Bronchial epithelial cell (primary cell): ENCODE measurements around the gene AWAT1. TPM values are rescaled to one million over a fixed set of nuclear protein-coding genes. Genes with fewer than 3 reads are reported as not detected.

Experiments
- DNase-seq: peaks from one replicate; pipeline ENCODE4 v3.0.0-alpha.2; 2010; ENCODE audit warnings: low read depth
- FAIRE-seq: peaks from 2 replicates; lab custom pipeline; 2011; peaks lifted over from hg19 to GRCh38; lab: Jason Lieb, UNC
- H3K27me3 ChIP-seq: 2 replicates; pipeline ENCODE4 v1.5.1; 2011; ENCODE audit warnings: low read length; ENCODE audit not compliant: control insufficient read depth, insufficient read depth
- H3K36me3 ChIP-seq: 2 replicates; pipeline ENCODE4 v1.5.1; 2011; ENCODE audit warnings: low read length; ENCODE audit not compliant: control insufficient read depth, insufficient read depth
- H3K4me3 ChIP-seq: 2 replicates; pipeline ENCODE4 v1.5.1; 2011; ENCODE audit warnings: mild to moderate bottlenecking, low read depth, low read length, control low read depth
- CTCF ChIP-seq: IDR thresholded peaks from 2 replicates; pipeline ENCODE4 v1.5.1; 2011; ENCODE audit warnings: mild to moderate bottlenecking, moderate library complexity, low read length, control low read depth, inconsistent platforms; ENCODE audit not compliant: insufficient read depth, severe bottlenecking
- total RNA-seq: library from RNA; depleted of rRNA; stranded (reverse); fragments of >200 nt; gene quantifications from 2 replicates; pipeline ENCODE4 v1.2.1, GENCODE V29; 2014

AWAT1 gene
- total RNA-seq, 1 donor from 2014 or later = not detected

- no peak for FAIRE-seq
- no peak for TF ChIP-seq CTCF
- no peak overlapping the region for H3K4me3 ChIP-seq
- no peak for DNase-seq
- no peaks in the 10 kb centered on the region for H3K27me3 ChIP-seq
- no peaks in the 10 kb centered on the region for H3K36me3 ChIP-seq
These were observed 19.6 kb downstream of the AWAT1 start for GRCh38 chrX:70254063-70254400.

DNA sequence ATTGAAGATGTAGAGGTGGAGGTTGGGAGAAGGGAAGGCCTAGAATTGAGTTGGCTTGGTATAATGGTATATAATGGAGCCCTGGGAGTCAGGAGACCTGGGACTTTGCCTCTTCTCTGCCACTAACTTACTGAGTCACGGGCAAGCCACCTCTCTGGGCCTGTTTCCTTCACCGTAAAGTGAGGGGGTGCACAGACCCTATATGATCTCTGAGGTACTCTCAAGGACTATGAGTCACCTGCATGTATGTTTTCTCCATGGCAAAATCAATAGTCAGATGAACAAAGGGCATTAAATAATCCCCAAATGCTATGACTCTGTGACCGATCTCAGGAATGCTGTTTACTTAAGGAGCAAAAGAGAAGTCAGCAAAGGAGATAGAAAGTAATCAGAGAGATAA is 20.5 kb downstream of the AWAT1 start:
- Histone ChIP-seq H3K27me3 (no peaks in the 10 kb centered on the region), H3K4me3 (no peak overlapping the region), H3K36me3 (no peaks in the 10 kb centered on the region)
- no peak for FAIRE-seq
- peak; percentile 8 for DNase-seq
- TF ChIP-seq CTCF = no peak

- TF ChIP-seq CTCF = no peak
- FAIRE-seq = no peak
- no peak overlapping the region for H3K4me3 ChIP-seq
- no peaks in the 10 kb centered on the region for H3K27me3 ChIP-seq
- no peak for DNase-seq
- H3K36me3 ChIP-seq = no peaks in the 10 kb centered on the region
These were observed 21.0 kb downstream of the AWAT1 start for GRCh38 chrX:70255452-70255851.

DNA sequence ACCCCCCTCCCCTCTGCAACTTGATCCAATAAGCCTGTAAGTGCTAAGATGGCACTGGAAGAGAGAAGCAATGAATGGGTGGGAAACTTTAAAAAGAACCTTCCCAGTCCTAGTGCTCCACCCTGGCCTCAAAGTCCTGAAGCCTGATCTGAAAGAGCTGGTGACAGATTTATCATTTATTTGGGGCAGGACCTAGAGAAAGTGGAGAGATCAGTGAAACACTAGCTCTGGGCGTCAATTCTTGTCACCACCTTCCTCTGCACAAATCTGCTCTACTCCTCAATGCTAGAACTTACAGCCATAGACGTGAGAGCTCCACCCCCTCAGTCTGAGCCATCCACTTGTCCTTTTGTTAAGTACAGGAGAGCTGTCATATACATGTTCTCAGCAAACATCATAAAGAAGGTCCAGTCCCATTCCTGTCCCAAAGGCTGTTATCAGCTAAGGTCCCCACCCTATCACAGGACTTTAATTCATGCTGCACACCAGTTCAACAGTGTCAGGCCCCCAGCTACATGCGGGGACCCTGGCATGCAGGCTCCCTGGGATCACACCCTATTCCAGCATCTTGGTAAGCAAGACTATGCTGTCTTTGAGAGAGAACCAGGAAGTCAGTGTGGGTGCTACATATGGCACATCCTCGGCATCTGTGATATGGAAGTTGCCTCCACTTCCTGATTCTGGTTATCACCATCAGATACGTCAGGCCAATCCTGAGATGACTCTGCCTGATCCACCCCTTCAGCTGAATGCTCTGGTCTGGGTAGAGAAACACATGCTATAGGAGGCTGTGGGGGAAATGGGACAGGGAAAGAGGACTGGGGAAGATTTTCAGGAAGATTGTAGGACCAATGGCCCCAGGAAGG is 23.2 kb downstream of the AWAT1 start:
- no peak for TF ChIP-seq CTCF
- Histone ChIP-seq H3K27me3 (no peaks in the 10 kb centered on the region), H3K4me3 (no peak overlapping the region), H3K36me3 (no peaks in the 10 kb centered on the region)
- peak; percentile 58 for FAIRE-seq
- no peak for DNase-seq

DNA sequence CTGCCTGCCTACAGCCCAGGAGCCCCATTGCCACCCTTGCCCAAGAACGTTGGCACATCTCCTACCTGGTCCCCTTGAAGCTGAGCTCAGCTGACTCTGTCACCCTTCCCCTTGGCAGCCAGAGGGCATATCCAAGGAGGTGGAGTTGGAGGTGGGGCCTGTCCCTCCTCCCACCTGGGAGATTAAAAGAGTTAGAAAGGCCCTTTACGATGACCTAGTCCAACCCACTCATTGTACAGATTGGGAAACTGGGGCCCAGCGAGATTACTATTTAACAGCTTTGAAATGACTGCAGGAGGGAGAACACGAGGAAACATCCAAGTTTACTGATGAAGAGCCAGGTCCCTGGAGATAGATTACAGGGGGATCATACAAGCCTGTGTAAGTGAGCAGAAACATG is 25.6 kb downstream of the AWAT1 start, which contains the start of gene P2RY4:
Gene P2RY4 (minus strand): TSS at position 101 of the 400 bp plus-strand sequence. CDS start 580 bp downstream, outside the sequence.
- DNase-seq = no peak
- no peaks in the 10 kb centered on the region for H3K36me3 ChIP-seq
- no peak within 1 kb of the TSS for H3K4me3 ChIP-seq
- TF ChIP-seq CTCF = no peak
- FAIRE-seq = no peak
- H3K27me3 ChIP-seq = no peaks in the 10 kb centered on the region
